OCI-LY7 (cell line): Measurements from ENCODE around the gene SLC44A5.

Source experiments
- CTCF ChIP-seq: fragments of 200-600 bp; sonication (generic); conservative IDR thresholded peaks from 2 replicates; pipeline ENCODE4 v1.5.1; 2014; ENCODE audit warnings: mild to moderate bottlenecking, antibody characterized with exemption, low read length, moderate library complexity, mixed read lengths
- EZH2phosphoT487 ChIP-seq: fragments of 200-600 bp; sonication (generic); IDR thresholded peaks from 2 replicates; pipeline ENCODE4 v1.6.1; 2018; ENCODE audit warnings: low read depth, borderline replicate concordance, mild to moderate bottlenecking, mixed run types, antibody characterized with exemption, low read length, moderate library complexity, mixed read lengths

GRCh38 chr1:75415187-75415586 is 195.7 kb downstream of the SLC44A5 start:
- TF ChIP-seq CTCF = no peak
- TF ChIP-seq EZH2phosphoT487 = no peak
